GM21737 (cell line): ENCODE measurements around the gene ZG16B.

Experiments used
- ATAC-seq: cut with Tn5 transposase; IDR thresholded peaks from one replicate; pipeline ENCODE4 v1.9.1; 2021; ENCODE audit warnings: mild to moderate bottlenecking, moderate library complexity; ENCODE audit not compliant: unreplicated experiment

Gene ZG16B

DNA sequence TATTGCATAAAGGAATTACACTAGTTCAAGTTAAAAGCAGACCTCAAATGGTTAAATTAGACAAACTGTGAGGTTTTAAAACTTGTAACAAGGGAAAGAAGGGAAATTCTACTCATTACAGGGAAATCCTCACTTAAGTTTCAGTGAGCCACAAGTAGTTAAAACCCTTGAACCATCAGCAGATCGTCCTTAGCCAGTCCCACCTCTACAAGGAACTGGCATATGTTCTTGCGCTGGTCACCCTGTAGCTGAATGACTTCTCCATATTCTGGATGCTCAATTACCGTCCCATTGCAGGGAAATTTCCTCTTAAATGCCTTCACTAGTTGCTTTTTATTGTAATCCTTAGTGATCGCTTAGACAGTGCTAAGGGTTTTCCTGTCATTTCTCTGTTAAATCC lies 7.6 kb upstream of the ZG16B start:
- no peak for ATAC-seq

DNA sequence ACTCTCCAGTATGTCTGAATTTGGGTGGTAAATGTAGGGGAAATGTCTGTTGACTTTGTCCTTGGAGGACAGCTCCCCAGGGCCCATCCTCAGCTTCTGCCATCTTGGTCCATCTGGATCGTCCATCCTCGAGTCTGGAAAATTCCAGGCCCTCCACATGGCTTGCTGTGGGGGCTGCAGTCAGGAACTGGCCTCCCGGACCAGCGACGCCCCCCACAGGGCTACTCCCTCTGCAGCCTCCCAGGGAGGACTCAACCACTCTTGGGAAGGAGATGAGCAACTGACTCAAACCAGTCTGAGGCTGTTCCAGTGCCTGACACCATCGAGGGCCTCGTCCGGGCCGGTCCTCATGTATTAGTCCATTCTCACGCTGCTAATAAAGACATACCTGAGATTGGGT lies 5.5 kb upstream of the ZG16B start:
- ATAC-seq, result no peak

DNA sequence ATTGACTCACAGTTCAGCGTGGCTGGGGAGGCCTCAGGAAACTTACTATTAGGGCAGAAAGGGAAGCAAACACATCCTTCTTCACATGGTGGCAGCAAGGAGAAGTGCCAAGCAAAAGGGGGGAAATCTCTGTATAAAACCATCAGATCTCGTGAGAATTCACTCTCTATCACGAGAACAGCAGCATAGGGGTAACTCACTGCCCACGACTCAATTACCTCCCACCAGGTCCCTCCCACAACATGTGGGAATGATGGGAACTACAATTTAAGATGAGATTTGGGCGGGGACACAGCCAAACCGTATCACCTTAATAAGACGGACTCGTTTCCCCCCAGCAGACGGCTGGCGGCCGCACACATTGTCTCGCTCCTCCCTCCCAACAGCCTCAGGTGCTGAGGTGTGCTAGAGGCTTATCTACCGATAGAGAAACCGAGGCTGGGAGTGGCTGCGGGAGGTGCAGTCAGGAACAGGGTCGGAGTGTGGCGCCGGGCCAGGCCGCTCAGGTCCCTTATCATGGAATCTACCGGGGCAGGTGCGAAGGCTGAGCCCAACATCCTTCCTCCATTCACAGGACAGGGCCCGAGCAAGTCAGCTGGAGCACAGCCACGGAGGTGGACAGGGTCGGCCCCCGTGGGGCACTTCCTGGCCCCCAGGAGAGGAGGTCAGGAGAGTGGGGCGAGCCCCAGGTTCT lies 4.9 kb upstream of the ZG16B start:
- no peak for ATAC-seq

DNA sequence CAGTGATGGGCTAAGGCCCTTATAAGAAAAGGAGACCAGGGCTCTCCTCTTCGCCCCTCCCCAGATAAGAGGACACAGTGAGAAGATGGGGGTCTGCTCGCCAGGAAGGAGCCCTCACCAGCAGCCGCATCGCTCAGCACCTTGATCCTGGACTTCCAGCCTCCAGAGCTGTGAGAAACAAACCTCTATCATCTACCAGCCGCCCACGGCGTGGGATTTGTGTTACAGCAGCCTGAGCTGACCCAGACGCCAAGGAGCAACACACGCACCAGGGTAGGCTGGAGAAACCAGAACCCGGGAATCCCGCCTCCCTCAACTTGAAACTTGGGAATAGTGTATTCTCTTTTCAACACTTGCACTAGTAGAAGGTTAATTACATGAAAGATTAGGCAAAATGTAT lies 4.2 kb upstream of the ZG16B start:
- ATAC-seq, result no peak

GRCh38 chr16:2826591-2827373 lies 3.3 kb upstream of the ZG16B start:
- no peak for ATAC-seq

- ATAC-seq, result no peak
Observed at GRCh38 chr16:2827374-2827791, 2.7 kb upstream of the ZG16B start.

- ATAC-seq, result no peak
Observed at GRCh38 chr16:2827831-2828520, 2.1 kb upstream of the ZG16B start.

GRCh38 chr16:2828521-2828840 lies 1.6 kb upstream of the ZG16B start:
- ATAC-seq, result no peak

GRCh38 chr16:2828876-2829430 lies 1.1 kb upstream of the ZG16B start:
- ATAC-seq, result no peak

DNA sequence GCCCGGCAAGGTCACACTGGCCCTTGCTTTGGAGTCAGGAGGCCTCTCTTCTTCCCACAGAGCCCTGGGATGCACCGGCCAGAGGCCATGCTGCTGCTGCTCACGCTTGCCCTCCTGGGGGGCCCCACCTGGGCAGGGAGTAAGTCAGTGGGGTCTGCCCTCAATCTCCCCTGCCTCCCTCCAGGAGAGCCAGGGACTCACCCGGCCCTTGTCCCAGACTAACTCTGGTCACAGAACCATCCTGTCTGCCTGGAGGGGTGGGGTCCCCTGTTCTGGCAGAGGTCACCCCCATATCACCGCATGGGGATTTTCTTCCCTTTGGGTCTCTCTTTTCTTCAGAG lies 222 bp downstream of the ZG16B start:
- ATAC-seq, result no peak

GRCh38 chr16:2831203-2831602 lies 1.1 kb downstream of the ZG16B start:
- no peak for ATAC-seq

- no peak for ATAC-seq
Observed at GRCh38 chr16:2833776-2834175, 3.7 kb downstream of the ZG16B start.

GRCh38 chr16:2834968-2835367 lies 4.9 kb downstream of the ZG16B start:
- ATAC-seq, result no peak

- ATAC-seq, result no peak
Observed at GRCh38 chr16:2835638-2836493, 5.8 kb downstream of the ZG16B start.

DNA sequence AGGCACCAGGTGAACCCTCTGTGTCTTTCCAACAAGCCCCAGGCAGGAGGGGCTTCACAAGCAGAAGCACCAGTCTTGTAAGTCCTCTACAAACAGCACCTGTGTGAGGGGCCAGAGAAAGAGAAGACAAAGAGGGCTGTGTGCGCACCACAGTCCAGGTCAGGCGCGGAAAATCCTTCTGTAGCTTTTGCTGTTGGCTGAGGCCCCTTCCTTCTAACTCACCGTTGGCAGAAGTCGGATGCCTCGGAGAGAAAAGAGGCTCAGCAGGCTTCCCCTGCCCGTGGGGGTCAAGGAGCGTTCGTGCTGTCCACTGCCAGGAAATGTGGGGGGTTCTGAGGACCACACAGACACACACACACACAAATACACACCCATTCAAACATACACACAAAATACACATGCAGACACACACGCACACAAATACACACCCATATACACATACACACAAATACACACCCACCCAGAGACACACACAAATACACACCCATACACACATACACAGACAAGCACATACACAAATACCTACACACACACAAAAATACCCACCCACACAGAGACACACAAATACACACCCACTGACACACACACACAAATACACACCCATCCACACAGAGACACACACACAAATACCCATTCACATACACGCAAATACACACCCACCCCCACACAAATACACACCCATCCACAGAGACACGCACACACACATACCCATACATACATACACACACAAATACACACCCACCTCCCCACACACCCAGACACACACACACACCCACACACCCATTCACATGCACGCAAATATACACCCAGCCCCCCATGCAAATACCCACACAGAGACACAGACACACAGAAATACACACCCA lies 6.8 kb downstream of the ZG16B start:
- ATAC-seq, result no peak

DNA sequence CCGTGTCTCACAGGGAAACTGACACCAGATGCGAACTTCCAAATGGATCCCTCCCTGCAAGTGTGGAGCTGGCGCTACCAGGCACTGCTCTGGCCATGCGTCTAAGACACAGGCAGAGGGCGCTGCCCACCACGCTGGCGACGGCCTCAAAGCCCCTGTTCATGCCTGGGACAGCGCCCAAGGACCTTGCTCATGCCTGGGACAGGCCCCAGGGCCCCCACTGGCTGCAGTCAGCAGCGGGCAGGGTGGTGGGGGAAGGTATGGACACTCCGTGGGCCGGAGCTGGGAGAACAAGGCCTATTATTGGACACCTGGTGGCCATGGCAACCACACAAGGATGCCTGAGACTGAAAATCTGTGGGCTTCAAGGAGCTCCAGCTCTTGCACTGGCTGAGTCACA lies 8.8 kb downstream of the ZG16B start:
- no peak for ATAC-seq

- ATAC-seq, result no peak
Observed at GRCh38 chr16:2839650-2840450, 9.7 kb downstream of the ZG16B start.

DNA sequence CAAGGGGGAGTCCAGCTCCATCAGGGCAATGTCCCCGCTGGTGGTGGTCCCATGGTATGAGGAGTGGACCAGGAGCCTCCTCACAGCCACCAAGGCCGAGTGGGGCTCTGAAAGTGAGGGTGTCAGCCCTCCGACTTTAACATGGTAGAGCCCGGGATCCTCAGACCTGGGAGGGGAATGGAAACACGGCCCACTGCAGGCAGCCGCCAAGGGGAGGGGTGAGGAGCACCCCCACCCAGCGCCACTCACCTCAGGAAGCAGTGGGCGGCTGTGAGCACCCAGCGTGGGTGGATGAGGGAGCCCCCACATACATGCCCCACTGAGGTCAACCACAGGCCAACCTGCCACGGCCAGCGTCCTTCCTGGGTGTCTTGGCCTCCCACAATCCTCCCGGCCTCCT lies 10.8 kb downstream of the ZG16B start:
- ATAC-seq, result no peak

DNA sequence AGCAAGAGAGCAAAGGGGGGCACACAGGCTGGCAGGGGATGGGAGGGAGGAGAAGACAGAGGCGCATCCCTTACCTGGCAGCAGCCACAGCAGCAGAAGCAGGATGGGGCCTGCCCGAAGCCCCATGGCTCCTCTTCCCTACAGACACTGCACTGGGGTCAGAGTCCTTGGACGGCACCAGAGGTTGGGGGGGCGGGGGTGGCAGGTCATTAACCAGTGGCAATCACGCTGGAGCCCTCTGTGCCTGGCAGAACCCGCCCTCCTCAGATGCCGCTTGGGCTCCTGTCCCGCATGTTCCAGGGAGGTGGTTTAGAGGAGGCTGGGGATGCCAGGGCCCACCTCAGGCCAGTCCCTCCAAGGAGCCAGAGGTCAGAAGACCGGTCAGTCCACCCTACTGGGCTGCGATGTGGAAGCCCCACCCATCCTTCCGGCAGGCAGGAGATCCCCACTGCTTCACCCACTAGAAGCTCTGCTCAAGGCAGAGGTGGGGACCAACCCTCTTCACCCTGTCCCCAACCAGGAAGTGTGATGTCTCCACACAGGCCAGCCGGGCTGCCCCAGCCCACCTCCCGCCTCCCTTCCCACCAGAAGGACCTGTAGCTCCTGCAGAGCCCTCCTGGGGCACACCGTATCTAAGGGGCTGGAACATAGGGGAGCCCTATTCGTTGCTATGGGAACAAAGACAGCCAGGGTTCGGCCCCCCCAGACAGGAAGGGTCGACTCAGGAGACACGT lies 11.7 kb downstream of the ZG16B start:
- no peak for ATAC-seq
